BJ (cell line): ENCODE results near the gene SND1. TPM values are rescaled to one million over a fixed set of nuclear protein-coding genes. Genes with fewer than 3 reads are reported as not detected.
"Not testable (repeated sequence)": the region's sequence is repeated elsewhere in the genome, so short reads cannot be mapped to it uniquely, and the experiment has no call there.

Experiments
- CTCF ChIA-PET: fragments of 350-600 bp; formaldehyde crosslinking; extraction: SDS; loops from one replicate; lab custom pipeline; 2021; ENCODE audit warnings: antibody characterized with exemption, inconsistent platforms; lab: Yijun Ruan, JAX
- POLR2A ChIA-PET: fragments of 300-600 bp; sonication (Branson Sonifier 250); formaldehyde crosslinking; extraction: SDS; loops from one replicate; lab custom pipeline; 2021; ENCODE audit warnings: antibody characterized with exemption; lab: Charles Lee
- DNase-seq: peaks from one replicate; pipeline ENCODE4 v3.0.0-alpha.2; 2011; ENCODE audit warnings: low read depth
- H3K27me3 ChIP-seq: 2 replicates; pipeline ENCODE4 v1.6.0; 2011; ENCODE audit warnings: low read length; ENCODE audit not compliant: control insufficient read depth, insufficient read depth
- H3K36me3 ChIP-seq: 2 replicates; pipeline ENCODE4 v1.5.1; 2011; ENCODE audit warnings: low read length; ENCODE audit not compliant: control insufficient read depth, insufficient read depth
- H3K4me3 ChIP-seq: 2 replicates; pipeline ENCODE4 v1.5.1; 2011; ENCODE audit warnings: low read depth, mild to moderate bottlenecking, control low read depth, low read length
- polyA plus RNA-seq: library from polyadenylated mRNA; depleted of rRNA; stranded (reverse); fragments of >200 nt; gene quantifications from 2 replicates; pipeline ENCODE4 v1.2.3, GENCODE V29; 2011
- TF ChIP-seq, protein P1 (sequence below): IDR thresholded peaks from 2 replicates; pipeline ENCODE4 v1.5.1; 2011; ENCODE audit warnings: low read depth, mild to moderate bottlenecking, control low read depth, inconsistent platforms, low read length, moderate library complexity; ENCODE audit not compliant: insufficient read depth

Gene SND1
- polyA plus RNA-seq, 1 experiment = 203 TPM

DNA sequence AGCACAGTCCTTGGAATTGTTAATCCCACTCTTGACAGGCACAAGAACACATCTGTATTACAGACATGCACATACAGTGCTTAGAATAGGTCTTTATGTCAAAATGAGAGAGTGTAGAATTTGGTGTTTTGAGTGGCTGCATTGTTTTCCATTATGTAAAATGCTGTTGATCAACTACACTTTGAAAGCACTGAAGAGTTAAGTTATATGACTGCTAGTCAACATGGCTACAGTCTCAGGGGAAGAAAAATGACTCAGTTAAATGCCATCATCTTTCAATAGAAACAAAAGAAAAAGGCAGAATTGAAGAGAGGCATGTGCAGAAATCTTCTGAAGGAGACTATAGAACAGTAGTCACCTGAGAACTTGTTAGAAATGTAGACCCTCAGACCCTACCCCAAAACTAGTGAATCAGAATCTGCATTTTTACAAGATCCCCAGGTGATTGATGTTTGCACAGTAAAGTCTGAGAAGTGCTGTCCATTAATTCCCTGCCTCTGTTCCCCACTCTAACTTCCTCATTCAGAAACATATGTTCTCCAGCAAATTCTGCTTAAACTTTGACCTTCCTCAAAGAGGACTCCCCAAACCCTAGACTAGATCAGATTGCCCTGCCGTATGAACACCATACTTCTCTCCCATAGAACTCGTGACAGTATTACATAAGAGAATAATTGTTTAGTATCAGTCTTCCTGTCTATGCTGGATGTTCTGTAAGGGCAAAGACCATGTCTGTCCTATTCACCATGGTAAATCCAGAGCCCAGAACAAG is 16.0 kb downstream of the SND1 start:
- Histone ChIP-seq H3K27me3 (no peaks in the 10 kb centered on the region), H3K36me3 (no peaks in the 10 kb centered on the region; the same call in none of the 2 replicates), H3K4me3 (no peak overlapping the region)
- ChIA-PET POLR2A (no interaction called here), CTCF (no interaction called here)
- TF ChIP-seq, protein P1, sequence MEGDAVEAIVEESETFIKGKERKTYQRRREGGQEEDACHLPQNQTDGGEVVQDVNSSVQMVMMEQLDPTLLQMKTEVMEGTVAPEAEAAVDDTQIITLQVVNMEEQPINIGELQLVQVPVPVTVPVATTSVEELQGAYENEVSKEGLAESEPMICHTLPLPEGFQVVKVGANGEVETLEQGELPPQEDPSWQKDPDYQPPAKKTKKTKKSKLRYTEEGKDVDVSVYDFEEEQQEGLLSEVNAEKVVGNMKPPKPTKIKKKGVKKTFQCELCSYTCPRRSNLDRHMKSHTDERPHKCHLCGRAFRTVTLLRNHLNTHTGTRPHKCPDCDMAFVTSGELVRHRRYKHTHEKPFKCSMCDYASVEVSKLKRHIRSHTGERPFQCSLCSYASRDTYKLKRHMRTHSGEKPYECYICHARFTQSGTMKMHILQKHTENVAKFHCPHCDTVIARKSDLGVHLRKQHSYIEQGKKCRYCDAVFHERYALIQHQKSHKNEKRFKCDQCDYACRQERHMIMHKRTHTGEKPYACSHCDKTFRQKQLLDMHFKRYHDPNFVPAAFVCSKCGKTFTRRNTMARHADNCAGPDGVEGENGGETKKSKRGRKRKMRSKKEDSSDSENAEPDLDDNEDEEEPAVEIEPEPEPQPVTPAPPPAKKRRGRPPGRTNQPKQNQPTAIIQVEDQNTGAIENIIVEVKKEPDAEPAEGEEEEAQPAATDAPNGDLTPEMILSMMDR = no peak
- no peak for DNase-seq

DNA sequence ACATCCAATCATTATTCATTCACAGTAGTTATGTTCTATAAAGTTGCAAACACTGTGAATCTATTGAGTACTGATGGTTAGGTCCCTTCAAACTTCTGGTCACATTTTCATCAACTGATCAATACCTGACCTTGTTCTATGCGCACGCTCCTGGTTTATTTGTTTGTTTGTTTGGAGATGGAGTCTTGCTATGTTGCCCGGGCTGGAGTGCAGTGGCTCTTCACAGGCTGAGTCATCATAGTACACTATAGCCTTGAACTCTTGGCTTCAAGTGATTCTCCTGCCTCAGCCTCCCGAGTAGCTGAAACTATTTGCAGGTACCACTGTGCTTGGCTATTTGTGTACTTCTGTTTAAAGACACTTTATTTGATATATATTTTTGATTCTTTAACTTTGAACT is 19.3 kb downstream of the SND1 start:
- TF ChIP-seq, protein P1 = no peak
- POLR2A ChIA-PET = no interaction called here

DNA sequence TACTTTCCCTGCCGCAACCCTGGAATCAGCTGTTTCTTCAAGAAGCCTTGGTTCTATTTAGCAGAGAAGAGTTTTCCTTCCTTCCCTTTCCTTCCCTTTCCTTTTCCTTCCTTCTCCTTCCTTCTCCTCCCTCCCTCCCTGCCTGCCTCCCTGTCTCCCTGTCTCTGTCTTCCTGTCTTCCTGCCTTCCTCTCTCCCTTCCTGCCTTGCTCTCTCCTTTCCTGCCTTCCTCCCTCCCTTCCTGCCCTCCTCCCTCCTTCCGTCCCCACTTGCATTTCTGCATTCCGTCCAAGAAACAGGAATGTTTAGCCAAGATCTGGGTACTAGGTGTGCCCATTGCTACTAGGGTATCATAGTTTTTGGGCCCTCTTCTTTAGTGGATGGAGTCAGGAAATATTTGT is 21.9 kb downstream of the SND1 start:
- ChIA-PET POLR2A (no interaction called here), CTCF (interaction anchor here (0.7 to 2.0 kb wide), 4 partner anchors 9 to 34 kb away, joined by 3 to 5 read pairs (median 4); no protein-coding TSS in a partner anchor)
- DNase-seq = no peak
- no peak overlapping the region for H3K4me3 ChIP-seq
- no peaks in the 10 kb centered on the region for H3K27me3 ChIP-seq
- TF ChIP-seq, protein P1 = no peak
- no peaks in the 10 kb centered on the region; the same call in 1 of the 2 replicates for H3K36me3 ChIP-seq

More for the DNA sequence above, 19.3 kb downstream of the SND1 start:
- no peak for DNase-seq
- Histone ChIP-seq H3K36me3 (no peaks in the 10 kb centered on the region; the same call in 1 of the 2 replicates), H3K27me3 (no peaks in the 10 kb centered on the region), H3K4me3 (no peak overlapping the region)
- CTCF ChIA-PET = no interaction called here

DNA sequence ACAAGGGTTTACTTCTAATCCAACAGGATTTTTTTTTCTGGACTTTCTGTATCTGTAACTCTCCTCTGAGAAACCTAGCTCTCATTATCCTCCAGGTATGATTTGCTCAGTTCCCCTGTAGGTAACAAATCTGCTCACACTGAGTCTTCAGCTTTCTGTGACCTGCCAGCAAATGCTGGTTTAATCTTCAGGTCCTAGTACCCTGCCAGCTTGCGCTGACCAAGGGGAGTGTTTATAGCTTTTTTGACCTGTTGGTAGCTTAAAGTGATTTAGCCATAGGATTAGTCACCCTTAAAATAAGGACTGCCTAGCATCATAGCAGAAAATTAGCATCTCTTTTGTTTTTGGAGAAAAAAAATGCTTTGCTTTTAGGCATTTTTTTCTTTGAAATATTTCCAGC is 22.4 kb downstream of the SND1 start:
- DNase-seq = no peak
- H3K36me3 ChIP-seq = no peaks in the 10 kb centered on the region; the same call in 1 of the 2 replicates
- H3K4me3 ChIP-seq = no peak overlapping the region
- TF ChIP-seq, protein P1 = no peak
- CTCF ChIA-PET = interaction anchor here (0.5 to 2.0 kb wide), 3 partner anchors 32 to 352 kb away, joined by 3 to 5 read pairs (median 4); no protein-coding TSS in a partner anchor
- H3K27me3 ChIP-seq = no peaks in the 10 kb centered on the region
- POLR2A ChIA-PET = no interaction called here

DNA sequence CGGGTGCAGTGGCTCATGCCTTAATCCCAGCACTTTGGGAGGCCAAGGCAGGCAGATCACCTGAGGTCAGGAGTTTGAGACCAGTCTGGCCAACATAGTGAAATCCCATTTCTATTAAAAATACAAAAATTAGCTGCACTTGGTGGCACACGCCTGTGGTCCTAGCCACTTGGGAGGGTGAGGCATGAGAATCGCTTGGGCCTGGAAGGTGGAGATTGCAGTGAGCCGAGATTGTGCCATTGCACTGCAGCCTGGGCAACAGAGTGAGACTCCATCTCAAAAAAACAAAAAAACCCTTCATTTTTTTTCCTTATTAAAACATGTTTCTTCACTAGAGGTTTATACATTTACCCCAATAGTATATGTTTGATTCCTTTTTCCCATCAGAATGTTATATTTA is 22.9 kb downstream of the SND1 start:
- POLR2A ChIA-PET, H3K27me3 ChIP-seq, H3K4me3 ChIP-seq, H3K36me3 ChIP-seq, DNase-seq: not testable (repeated sequence)
- CTCF ChIA-PET = interaction anchor here (0.5 to 2.0 kb wide), 2 partner anchors 35 to 351 kb away, joined by 3 to 5 read pairs; no protein-coding TSS in a partner anchor
